Fibroblast of gingiva (primary cell): ENCODE data around the gene CCNDBP1.
"Not testable (repeated sequence)": the region's sequence is repeated elsewhere in the genome, so short reads cannot be mapped to it uniquely, and the experiment has no call there.

ENCODE experiments used
- DNase-seq: peaks from one replicate; pipeline ENCODE4 v3.0.0-alpha.2; 2011; ENCODE audit warnings: low read depth

CCNDBP1 gene

GRCh38 chr15:43215961-43216360 is 30.8 kb downstream of the CCNDBP1 start:
- no peak for DNase-seq

DNA sequence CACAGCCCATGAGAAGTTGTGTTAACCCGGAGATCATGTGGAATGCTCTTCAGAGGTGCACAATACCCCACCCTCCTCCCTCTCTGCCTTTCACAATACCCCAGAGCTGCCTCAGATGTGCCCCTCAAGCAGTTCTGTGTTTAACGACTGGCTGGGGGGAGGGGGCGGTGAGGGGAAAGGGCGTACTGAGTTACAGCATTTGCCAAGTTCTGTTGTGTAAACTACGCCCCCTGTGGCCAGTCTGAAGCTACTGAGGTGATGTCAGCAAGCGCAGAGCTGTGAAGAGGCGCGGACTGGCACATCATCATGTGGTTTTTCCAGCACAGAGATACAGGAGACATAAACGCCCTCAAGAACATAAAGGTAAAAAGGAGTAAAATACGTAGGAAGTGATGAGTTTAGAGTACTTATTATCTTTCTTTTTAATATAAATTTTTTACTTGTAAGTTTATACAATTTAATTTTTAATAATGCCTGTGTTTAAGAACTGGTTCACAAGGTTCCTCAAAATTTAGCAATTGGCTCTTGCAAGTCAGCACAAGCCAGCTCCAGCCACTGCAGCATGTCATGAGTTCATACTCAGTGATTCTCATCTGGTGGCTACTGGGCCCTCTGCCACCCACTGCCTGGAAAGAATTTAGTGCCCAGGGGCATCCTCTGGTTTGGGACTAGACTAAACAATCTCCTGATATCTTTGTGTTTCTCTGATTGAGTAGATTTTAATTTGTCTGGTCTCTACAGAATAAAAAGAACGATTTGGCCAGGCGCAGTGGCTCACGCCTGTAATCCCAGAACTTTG is 33.9 kb downstream of the CCNDBP1 start:
- DNase-seq = peak; percentile 73

- DNase-seq = no peak
Observed at GRCh38 chr15:43219929-43220928, 35.0 kb downstream of the CCNDBP1 start.

DNA sequence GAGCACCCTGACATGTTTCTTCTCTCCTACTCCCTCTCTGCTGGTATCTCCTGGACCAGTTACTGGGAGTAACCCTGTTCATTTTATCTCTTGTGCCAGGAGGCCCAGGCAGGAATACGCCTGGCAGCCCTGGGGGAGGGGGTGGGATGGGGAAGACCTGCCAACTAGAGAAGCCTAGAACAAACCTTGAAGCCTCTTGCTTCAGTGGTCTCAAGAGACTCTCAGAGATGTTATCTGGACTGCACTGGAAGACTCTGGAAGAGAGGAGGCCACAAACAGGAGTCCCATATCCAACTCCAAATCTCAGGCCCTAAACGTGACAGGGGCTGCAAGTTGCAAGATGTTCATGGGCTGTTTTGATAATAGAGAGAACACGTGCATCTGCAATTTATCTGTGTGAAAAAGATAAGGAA is 35.8 kb downstream of the CCNDBP1 start, which contains the start of gene EPB42:
Gene EPB42, minus strand, starts transcription at position 28 of the 413 bp plus-strand sequence. CDS start 193 bp downstream, outside the sequence.
- DNase-seq = no peak

DNA sequence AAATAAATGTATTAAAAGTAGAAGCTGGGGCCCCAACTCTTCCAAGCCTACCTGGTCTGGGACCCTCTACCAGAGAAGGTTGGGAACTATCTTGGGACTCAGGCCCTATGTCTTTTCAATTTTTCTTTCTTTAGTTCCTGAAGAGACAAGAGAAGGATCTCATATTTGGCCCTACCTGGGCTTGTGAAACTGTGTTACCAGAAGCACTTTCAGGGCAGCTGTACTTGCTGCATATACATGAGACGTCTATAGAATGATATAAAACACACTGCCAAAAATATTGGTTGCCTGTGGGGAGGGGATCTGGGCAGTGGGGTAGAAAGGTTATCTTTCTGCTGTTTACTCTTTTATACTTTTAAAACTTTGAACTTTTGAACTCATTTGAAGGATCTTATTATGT is 36.2 kb downstream of the CCNDBP1 start:
- DNase-seq = no peak

GRCh38 chr15:43225201-43225949 is 40.2 kb downstream of the CCNDBP1 start:
- DNase-seq = peak; percentile 46

DNA sequence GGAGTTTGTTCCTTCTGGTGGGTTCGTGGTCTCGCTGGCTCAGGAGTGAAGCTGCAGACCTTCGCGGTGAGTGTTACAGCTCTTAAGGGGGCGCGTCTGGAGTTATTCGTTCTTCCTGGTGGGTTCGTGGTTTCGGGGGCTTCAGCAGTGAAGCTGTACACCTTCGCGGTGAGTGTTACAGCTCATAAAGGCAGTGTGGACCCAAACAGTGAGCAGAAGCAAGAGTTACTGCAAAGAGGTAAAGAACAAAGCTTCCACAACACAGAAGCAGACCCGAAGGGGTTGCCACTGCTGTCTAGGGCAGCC is 40.7 kb downstream of the CCNDBP1 start:
- DNase-seq = not testable (repeated sequence)

DNA sequence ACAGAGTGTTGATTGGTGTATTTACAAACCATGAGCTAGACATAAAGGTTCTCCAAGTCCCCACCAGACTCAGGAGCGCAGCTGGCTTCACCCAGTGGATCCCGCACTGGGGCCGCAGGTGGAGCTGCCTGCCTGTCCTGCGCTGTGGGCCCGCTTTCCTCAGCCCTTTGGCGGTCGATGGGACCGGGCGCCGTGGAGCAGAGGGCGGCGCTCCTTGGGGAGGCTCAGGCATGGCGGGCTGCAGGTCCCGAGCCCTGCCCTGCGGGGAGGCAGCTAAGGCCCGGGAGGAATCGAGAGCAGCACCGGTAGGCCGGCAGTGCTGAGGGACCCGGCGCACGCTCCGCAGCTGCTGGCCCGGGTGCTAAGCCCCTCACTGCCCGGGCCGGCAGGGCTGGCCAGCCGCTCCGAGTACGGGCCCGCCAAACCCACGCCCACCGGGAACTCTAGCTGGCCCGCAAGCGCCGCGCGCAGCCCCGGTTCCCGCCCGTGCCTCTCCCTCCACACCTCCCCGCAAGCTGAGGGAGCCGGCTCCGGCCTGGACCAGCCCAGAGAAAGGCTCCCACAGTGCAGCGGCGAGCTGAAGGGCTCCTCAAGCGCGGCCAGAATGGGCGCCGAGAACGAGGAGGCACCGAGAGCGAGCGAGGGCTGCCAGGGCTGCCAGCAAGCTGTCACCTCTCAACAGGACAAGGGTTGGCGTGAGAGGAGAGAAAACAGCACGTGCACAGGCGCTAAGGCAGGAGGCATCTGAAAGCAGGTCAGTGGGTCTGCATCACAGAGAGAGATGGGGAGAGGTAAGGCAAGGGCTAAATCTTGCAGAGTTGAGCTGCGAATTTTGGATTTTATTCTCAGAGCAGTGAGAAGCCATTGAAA is 41.5 kb downstream of the CCNDBP1 start:
- no peak for DNase-seq

DNA sequence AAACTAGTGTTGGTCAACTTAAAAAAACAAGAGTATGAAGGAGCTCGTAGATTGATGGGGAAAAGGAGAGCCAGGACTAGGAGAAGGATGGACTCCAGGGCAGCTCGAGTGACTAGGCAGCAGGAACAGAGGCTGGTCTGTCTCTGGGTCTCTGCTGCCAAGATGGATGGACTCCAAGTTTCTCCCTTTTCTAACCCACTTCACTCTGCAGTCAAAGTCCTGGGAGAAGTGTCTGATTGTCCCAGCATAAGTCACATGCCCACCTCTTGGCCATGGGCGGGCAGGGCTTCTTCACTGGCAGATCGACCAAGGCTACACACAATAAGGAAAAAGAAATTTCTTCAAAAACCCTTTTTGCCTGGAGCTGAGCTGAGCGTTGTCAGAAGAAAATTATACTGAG is 44.8 kb downstream of the CCNDBP1 start:
- no peak for DNase-seq

DNA sequence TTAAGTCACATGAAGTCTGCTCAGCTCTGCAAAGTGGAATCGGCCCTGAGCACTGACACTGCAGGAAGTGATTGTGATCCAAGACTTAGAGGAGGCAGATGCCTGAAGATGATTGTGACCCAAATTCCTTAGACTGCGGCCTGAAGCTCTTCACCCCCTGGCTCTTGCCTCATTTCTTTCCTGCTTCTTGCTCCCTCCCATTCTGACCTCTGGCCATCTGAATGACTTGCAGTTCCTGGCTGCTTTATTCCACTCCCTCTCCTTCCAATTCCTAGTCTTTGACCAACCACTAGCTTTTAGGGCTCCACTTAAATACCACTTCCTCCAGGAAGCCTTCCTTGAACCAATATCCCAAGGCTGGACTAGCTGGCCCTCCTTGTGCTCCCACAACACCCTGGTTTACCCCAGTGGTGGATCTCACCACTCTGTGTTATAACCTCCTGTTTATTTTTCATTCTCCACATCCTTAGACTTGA is 45.5 kb downstream of the CCNDBP1 start:
- DNase-seq = peak; percentile 80

GRCh38 chr15:43232289-43232874 is 47.2 kb downstream of the CCNDBP1 start:
- DNase-seq = peak; percentile 12

DNA sequence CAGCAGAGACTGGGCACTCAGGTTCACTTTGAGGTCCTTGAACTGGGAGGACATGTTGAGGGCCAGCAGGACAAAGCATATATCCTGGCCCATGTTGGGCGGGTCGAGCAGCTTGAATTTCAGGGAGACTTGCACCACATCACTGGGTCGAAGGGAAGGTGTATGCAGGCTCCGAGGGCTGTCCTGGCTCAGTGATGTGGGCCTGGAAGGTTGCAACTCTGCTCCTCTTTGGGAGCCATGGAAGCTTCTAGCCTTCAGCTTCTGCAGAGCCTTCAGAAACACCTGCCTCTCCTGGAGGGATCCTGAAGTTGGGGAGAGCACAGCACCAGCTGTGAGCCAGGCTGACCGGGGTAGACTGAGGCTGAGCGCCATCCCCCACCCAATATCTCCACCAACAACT is 50.3 kb downstream of the CCNDBP1 start:
- DNase-seq = no peak

GRCh38 chr15:43237842-43238470 is 52.8 kb downstream of the CCNDBP1 start:
- DNase-seq = no peak

- no peak for DNase-seq
Observed at GRCh38 chr15:43238671-43239131, 53.5 kb downstream of the CCNDBP1 start.

GRCh38 chr15:43239732-43240491 is 54.7 kb downstream of the CCNDBP1 start:
- no peak for DNase-seq

DNA sequence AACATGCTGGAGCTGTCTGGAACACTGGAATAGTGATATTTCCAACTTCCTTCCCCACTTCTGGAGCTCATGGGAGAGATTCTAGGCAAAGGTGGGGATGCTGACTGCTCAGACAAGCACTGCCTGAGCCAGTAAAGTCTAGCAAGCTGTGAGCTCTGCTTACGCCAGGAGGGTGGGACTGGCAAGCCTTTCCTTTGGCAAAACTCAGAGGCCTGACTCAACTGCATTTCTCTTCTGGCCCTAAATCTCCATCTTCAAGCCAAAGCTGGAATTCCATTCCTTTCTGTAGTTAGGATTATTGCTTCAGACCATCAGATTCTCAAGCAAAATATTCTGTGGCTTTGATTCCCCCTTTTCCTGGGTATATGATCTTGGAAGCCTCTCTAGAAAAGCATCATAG is 55.9 kb downstream of the CCNDBP1 start:
- peak; percentile 79 for DNase-seq

DNA sequence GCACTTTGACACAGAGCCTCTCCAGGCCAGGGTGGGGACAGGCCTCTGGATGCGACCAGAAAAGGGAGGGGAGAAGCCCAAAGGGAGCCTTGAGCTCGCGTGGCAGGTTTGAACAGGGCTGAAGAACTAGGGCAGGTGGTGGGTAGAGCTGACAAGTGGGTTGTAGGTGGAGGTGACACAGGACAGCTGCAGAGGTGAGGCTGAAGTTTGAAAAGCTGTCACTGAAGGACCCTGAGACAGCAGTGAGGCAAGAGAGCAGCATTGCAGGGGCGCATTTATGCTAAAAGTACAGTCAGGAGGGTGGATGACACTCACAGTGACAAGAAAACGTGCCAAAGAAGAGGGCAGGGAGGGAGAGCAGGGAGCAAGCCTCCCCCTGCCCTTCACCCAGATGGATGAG is 57.4 kb downstream of the CCNDBP1 start:
- DNase-seq = no peak

- no peak for DNase-seq
Observed at GRCh38 chr15:43243020-43243645, 57.9 kb downstream of the CCNDBP1 start.

- DNase-seq = no peak
Observed at GRCh38 chr15:43244092-43244491, 58.9 kb downstream of the CCNDBP1 start.
